CD4-positive, alpha-beta T cell (primary cell): ENCODE measurements around the gene CBARP. TPM values are rescaled to one million over a fixed set of nuclear protein-coding genes. Genes with fewer than 3 reads are reported as not detected.
A peak's percentile ranks its signal among the peaks of the same experiment; 100 is the strongest.

Source experiments
- ATAC-seq: fragments of 200-7000 bp; cut with Tn5 transposase; one replicate; pipeline ENCODE4 v1.10.0; 2022; ENCODE audit warnings: mild to moderate bottlenecking; ENCODE audit not compliant: poor library complexity
- CTCF ChIA-PET: fragments of 350-600 bp; sonication (Branson Sonifier 250); formaldehyde crosslinking; loops from one replicate; lab custom pipeline; 2021; ENCODE audit warnings: antibody characterized with exemption, inconsistent platforms; lab: Charles Lee
- POLR2A ChIA-PET: fragments of 350-600 bp; sonication (Branson Sonifier 250); formaldehyde crosslinking; loops from one replicate; lab custom pipeline; 2021; ENCODE audit warnings: antibody characterized with exemption, inconsistent platforms; lab: Charles Lee
- DNase-seq, 14 experiments: peaks; one replicate each; pipeline ENCODE4 v3.0.0-alpha.2; 2013 to 2020; ENCODE audit warnings: mixed read lengths in 2 of 14
- H3K27ac ChIP-seq, 2 donors: one replicate each; pipeline versions ENCODE4 v1.5.1 to v1.7.0; 2013; ENCODE audit warnings: low read length in 2 of 2, low read depth in 1 of 2, mild to moderate bottlenecking in 1 of 2
- H3K27me3 ChIP-seq, 2 experiments: 1 replicate in 1 of 2; 2 replicates in 1 of 2; pipeline versions ENCODE4 v1.6.1 to v1.7.0; 2013; ENCODE audit warnings: low read length in 2 of 2, control low read depth in 1 of 2, mild to moderate bottlenecking in 1 of 2, moderate library complexity in 1 of 2; ENCODE audit not compliant: insufficient read depth in 2 of 2, control insufficient read depth in 1 of 2
- H3K36me3 ChIP-seq: one replicate; pipeline ENCODE4 v1.6.1; 2013; ENCODE audit warnings: low read length, control low read depth; ENCODE audit not compliant: insufficient read depth
- H3K4me1 ChIP-seq: one replicate; pipeline ENCODE4 v1.6.1; 2013; ENCODE audit warnings: low read length, control low read depth; ENCODE audit not compliant: insufficient read depth
- H3K4me3 ChIP-seq: one replicate; pipeline ENCODE4 v1.5.1; 2013; ENCODE audit warnings: mild to moderate bottlenecking, low read length, moderate library complexity
- H3K9me3 ChIP-seq, 2 experiments: 1 replicate in 1 of 2; 2 replicates in 1 of 2; pipeline versions ENCODE4 v1.6.1 to v1.7.0; 2013; ENCODE audit warnings: low read length in 2 of 2, mild to moderate bottlenecking in 2 of 2, control low read depth in 1 of 2, moderate library complexity in 1 of 2; ENCODE audit not compliant: control insufficient read depth in 1 of 2, insufficient read depth in 1 of 2
- H3K27ac Mint-ChIP-seq: one replicate; pipeline ENCODE4 v1.8.0; 2020; ENCODE audit warnings: mixed read lengths
- H3K27me3 Mint-ChIP-seq: one replicate; pipeline ENCODE4 v1.8.0; 2021; ENCODE audit warnings: mixed read lengths
- H3K36me3 Mint-ChIP-seq: one replicate; pipeline ENCODE4 v1.8.0; 2021; ENCODE audit warnings: low read depth, mixed read lengths
- H3K4me1 Mint-ChIP-seq: one replicate; pipeline ENCODE4 v1.8.0; 2021; ENCODE audit warnings: low read depth, mixed read lengths
- H3K4me3 Mint-ChIP-seq: one replicate; pipeline ENCODE4 v1.8.0; 2020; ENCODE audit warnings: mild to moderate bottlenecking, mixed read lengths
- H3K9me3 Mint-ChIP-seq: one replicate; pipeline ENCODE4 v1.8.0; 2020; ENCODE audit warnings: mixed read lengths
- intact Hi-C, 2 experiments: fragments of 100-400 bp; cut with DNase I in 1 of 2; cut with micrococcal nuclease in 1 of 2; formaldehyde crosslinking; loops; one replicate each; pipeline versions ENCODE4 v1.15.1 to v1.9.0; 2023 to 2025; cut with DNase I, micrococcal nuclease
- total RNA-seq, 174 experiments: library from RNA in 2 of 174; stranded (reverse) in 2 of 174; gene quantifications; one replicate each; pipeline ENCODE4 v1.2.3 and lab custom pipeline; 2021 to 2026
- TF ChIP-seq, protein P1 (sequence below): fragments of 200-600 bp; IDR thresholded peaks from one replicate; pipeline ENCODE4 v1.8.0; 2022; ENCODE audit warnings: antibody characterized with exemption, mild to moderate bottlenecking

Gene CBARP
- total RNA-seq, 2 experiments from 2014 or later = 0.22 TPM; not detected in 1

DNA sequence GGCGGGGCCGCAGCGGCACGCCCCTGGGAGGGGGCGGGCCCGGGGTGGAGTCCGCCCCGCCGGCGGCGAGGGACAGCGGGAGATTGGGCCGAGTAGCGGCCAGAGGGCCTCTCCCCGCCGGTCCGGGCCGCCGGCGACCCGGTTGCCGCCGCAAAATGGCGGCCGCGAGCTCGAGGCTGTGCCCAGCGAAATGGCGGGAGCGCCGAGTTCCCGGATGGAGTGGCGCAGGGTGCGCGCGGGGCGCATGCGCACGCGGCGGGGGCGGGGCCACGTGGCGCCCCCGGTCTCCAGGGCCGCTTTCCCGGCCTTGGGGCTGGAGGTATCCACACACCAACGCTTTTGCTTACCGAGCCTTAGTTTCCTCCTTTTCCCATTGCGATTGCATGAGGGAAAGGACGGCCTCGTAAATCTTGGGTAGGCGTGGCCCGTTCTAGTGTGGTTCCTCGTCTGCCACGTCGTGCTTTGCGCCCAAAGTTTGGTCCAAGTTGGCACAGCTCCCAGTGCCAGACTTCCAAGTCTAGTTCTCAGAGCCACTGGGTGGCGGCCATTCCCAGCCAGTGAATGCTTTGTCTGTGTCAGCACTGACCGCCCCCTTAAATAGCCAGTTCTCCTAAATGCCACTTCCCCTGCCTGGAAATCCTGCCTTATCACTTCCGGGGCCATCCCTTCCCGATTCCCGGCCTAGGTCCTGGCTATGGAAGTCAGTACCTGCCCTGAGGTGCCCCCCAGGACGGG lies 31.8 kb upstream of the CBARP start:
- Histone ChIP-seq H3K36me3 (peaks cover 50% of the 10 kb centered on the region), H3K4me1 (peaks cover 92% of the 10 kb centered on the region), H3K27me3 (no peaks in the 10 kb centered on the region), H3K4me3 (peak overlapping the region; percentile 99), H3K27ac (peak overlapping the region; percentile 78 to 84), H3K9me3 (no peaks in the 10 kb centered on the region)
- TF ChIP-seq, protein P1, sequence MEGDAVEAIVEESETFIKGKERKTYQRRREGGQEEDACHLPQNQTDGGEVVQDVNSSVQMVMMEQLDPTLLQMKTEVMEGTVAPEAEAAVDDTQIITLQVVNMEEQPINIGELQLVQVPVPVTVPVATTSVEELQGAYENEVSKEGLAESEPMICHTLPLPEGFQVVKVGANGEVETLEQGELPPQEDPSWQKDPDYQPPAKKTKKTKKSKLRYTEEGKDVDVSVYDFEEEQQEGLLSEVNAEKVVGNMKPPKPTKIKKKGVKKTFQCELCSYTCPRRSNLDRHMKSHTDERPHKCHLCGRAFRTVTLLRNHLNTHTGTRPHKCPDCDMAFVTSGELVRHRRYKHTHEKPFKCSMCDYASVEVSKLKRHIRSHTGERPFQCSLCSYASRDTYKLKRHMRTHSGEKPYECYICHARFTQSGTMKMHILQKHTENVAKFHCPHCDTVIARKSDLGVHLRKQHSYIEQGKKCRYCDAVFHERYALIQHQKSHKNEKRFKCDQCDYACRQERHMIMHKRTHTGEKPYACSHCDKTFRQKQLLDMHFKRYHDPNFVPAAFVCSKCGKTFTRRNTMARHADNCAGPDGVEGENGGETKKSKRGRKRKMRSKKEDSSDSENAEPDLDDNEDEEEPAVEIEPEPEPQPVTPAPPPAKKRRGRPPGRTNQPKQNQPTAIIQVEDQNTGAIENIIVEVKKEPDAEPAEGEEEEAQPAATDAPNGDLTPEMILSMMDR = no peak
- Mint-ChIP-seq H3K4me3 (peak overlapping the region; percentile 94), H3K27me3 (no peaks in the 10 kb centered on the region), H3K36me3 (peaks cover 54% of the 10 kb centered on the region), H3K27ac (peak overlapping the region; percentile 88), H3K4me1 (peaks cover 68% of the 10 kb centered on the region), H3K9me3 (no peaks in the 10 kb centered on the region)
- intact Hi-C loops = loop anchor here (1.0 to 10.0 kb wide), 3 partner anchors 10 to 205 kb away; partner anchors contain the start of genes C19orf25 (in 1 of the 2), DAZAP1 (in 1 of the 2) and GAMT (in 1 of the 2)
- ATAC-seq = peak; percentile 37
- ChIA-PET POLR2A (interaction anchor here (0.6 to 10.3 kb wide), 62 partner anchors 8 to 609 kb away, joined by 3 to 476 read pairs (median 7); partner anchors contain the start of genes ABCA7, ARHGAP45, ATP5F1D and CBARP), CTCF (interaction anchor here (0.6 to 11.0 kb wide), 3 partner anchors 17 to 25 kb away, joined by 4 to 255 read pairs (median 6); partner anchors contain the start of gene MIDN)
- DNase-seq = peak; percentile 75 to 94 (median 86)

GRCh38 chr19:1269065-1269477 lies 31.3 kb upstream of the CBARP start, which contains the start of gene CIRBP:
Gene CIRBP, plus strand, starts transcription at chr19:1269332. Its CDS starts 1,602 bp downstream, at chr19:1270934.
- TF ChIP-seq, protein P1 = no peak

More at GRCh38 chr19:1269065-1269477, 31.3 kb upstream of the CBARP start, which contains the start of gene CIRBP:
- peak within 1 kb of the TSS; percentile 94 for H3K4me3 Mint-ChIP-seq
- no peaks in the 10 kb centered on the region for H3K9me3 Mint-ChIP-seq
- H3K27ac ChIP-seq = peak within 1 kb of the TSS; percentile 78 to 84
- H3K27me3 ChIP-seq = no peaks in the 10 kb centered on the region
- intact Hi-C loops = loop anchor here in 1 of 2 experiments (1.0 kb wide), 1 partner anchor 10 kb away; no protein-coding TSS in a partner anchor
- peaks cover 44% of the 10 kb centered on the region for H3K36me3 ChIP-seq
- ChIA-PET CTCF (interaction anchor here (1.0 to 11.0 kb wide), 2 partner anchors 16 to 25 kb away, joined by 6 to 255 read pairs; no protein-coding TSS in a partner anchor), POLR2A (interaction anchor here (0.6 to 10.3 kb wide), 79 partner anchors 9 to 1789 kb away, joined by 3 to 476 read pairs (median 5); partner anchors contain the start of genes ABCA7, ARHGAP45, ATP5F1D and CBARP)
- H3K4me3 ChIP-seq = peak within 1 kb of the TSS; percentile 99
- peaks cover 68% of the 10 kb centered on the region for H3K4me1 Mint-ChIP-seq
- no peaks in the 10 kb centered on the region for H3K27me3 Mint-ChIP-seq
- peaks cover 86% of the 10 kb centered on the region for H3K4me1 ChIP-seq
- ATAC-seq (peak; percentile 81), DNase-seq (peak; percentile 98 to 100 (median 99))
- no peaks in the 10 kb centered on the region for H3K9me3 ChIP-seq
- peak within 1 kb of the TSS; percentile 88 for H3K27ac Mint-ChIP-seq
- peaks cover 51% of the 10 kb centered on the region for H3K36me3 Mint-ChIP-seq
